ENCODE measurements around the gene SLC7A11. TPM values are rescaled to one million over a fixed set of nuclear protein-coding genes. Genes with fewer than 3 reads are reported as not detected.

Gene SLC7A11
- total RNA-seq, 1 donor from 2014 or later: 10.4 TPM

DNA sequence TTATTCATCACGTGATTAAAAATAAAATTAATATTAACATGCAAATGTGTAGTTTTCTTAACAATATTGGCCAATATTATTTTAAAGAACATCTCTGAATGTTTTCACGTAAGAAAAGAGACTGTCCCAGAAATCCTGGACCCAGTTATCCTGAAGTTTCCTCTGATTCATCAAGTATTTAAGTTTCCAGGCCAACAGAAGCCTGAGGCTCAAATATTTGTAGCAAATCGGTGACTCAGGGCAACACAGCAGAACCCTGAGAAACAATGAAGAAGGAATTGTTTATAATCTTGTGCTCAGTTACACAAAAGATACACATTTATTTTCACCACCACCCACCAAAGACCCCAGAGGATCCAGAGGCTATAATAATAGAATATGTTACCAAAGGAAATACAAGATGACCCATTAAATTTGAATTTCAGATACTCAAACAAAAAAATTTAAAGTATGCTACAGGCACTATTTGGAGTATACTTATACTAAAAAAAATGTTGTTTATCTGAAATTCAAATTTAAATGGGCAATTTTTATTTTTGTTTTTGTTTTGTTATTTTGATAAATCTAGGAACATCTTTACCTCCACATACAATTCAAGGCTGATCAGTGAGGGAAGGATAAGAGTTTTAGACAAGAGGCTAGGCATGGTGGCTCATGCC, 33.9 kb upstream of the SLC7A11 start:
- H3K4me1 Mint-ChIP-seq (ENCODE audit: low read depth, unreplicated experiment): no peaks in the 10 kb centered on the region
- H3K27me3 Mint-ChIP-seq (ENCODE audit: unreplicated experiment): no peaks in the 10 kb centered on the region
- H3K4me3 Mint-ChIP-seq (ENCODE audit: unreplicated experiment): no peak overlapping the region
- no peak for DNase-seq
- TF ChIP-seq, protein P1, sequence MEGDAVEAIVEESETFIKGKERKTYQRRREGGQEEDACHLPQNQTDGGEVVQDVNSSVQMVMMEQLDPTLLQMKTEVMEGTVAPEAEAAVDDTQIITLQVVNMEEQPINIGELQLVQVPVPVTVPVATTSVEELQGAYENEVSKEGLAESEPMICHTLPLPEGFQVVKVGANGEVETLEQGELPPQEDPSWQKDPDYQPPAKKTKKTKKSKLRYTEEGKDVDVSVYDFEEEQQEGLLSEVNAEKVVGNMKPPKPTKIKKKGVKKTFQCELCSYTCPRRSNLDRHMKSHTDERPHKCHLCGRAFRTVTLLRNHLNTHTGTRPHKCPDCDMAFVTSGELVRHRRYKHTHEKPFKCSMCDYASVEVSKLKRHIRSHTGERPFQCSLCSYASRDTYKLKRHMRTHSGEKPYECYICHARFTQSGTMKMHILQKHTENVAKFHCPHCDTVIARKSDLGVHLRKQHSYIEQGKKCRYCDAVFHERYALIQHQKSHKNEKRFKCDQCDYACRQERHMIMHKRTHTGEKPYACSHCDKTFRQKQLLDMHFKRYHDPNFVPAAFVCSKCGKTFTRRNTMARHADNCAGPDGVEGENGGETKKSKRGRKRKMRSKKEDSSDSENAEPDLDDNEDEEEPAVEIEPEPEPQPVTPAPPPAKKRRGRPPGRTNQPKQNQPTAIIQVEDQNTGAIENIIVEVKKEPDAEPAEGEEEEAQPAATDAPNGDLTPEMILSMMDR (IDR thresholded peaks at IDR 0.05; ENCODE audit: partially characterized antibody, unreplicated experiment): no peak
- H3K27ac Mint-ChIP-seq (ENCODE audit: unreplicated experiment): no peak overlapping the region
- H3K36me3 Mint-ChIP-seq (ENCODE audit: unreplicated experiment): no peaks in the 10 kb centered on the region
- no peaks in the 10 kb centered on the region for H3K9me3 Mint-ChIP-seq (ENCODE audit: unreplicated experiment)

DNA sequence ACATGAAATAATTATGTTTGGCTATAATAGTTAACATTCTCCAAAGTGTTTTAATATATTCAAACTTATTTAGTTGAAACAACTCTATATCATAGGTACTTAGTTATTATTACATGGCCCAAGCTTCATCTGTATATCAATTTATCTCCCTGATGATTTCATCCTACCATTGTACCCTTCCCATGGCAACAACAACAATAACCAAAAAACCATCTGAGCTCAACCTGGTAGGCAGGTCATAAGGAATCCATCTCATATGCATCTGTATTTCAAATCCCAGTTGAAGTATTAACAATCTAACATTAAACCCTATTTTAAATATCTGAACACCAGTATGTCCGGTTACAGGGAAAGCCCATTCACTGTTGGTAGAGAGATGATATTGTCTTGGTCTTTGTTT, 33.1 kb upstream of the SLC7A11 start:
- Mint-ChIP-seq H3K4me3 (ENCODE audit: unreplicated experiment) (no peak overlapping the region), H3K4me1 (ENCODE audit: low read depth, unreplicated experiment) (no peaks in the 10 kb centered on the region), H3K9me3 (ENCODE audit: unreplicated experiment) (no peaks in the 10 kb centered on the region), H3K36me3 (ENCODE audit: unreplicated experiment) (no peaks in the 10 kb centered on the region), H3K27ac (ENCODE audit: unreplicated experiment) (no peak overlapping the region), H3K27me3 (ENCODE audit: unreplicated experiment) (no peaks in the 10 kb centered on the region)
- no peak for DNase-seq
- TF ChIP-seq, protein P1 (IDR thresholded peaks at IDR 0.05; ENCODE audit: partially characterized antibody, unreplicated experiment): no peak

DNA sequence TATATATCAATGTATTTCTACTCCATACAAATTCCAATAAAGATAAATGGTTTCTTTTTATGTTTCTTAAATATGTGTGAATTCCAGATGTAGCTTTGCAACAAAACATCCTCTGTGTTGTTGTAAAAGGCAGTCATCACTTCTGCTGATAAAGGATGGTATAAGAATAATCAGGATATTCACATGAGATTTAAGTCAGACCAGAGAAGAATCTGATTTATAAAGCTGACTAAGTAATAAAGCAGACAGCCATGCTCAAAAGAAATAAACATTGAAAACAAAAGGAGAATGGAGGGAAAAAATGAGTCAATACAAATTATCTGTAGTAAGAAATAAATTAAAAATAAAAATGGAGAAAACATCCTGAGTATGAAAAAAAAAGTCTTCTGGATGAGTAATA, 27.0 kb upstream of the SLC7A11 start:
- Mint-ChIP-seq H3K4me1 (ENCODE audit: low read depth, unreplicated experiment) (no peaks in the 10 kb centered on the region), H3K9me3 (ENCODE audit: unreplicated experiment) (no peaks in the 10 kb centered on the region)

DNA sequence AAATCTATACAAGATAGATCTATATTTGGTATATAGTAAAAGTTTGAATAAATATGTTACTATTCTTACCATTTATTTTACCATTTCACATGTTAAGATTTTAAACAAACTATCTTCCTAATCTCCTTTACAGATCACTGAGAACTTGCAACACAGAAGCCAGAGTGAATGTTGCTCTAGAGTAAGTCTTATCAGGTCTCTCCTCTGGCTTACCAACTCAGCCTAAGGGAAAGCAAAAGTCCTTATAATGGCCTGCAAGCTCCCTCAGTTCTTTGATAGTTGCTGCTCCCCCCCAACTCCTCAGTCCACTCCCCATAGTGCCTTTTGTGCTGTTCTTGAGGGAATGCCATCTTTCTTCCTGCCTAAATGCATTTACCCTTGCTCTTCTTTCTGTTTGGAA, 25.7 kb upstream of the SLC7A11 start:
- H3K36me3 Mint-ChIP-seq (ENCODE audit: unreplicated experiment): no peaks in the 10 kb centered on the region

More for the DNA sequence above, 27.0 kb upstream of the SLC7A11 start:
- no peak for DNase-seq
- no peak overlapping the region for H3K4me3 Mint-ChIP-seq (ENCODE audit: unreplicated experiment)
- H3K27ac Mint-ChIP-seq (ENCODE audit: unreplicated experiment): no peak overlapping the region
- no peaks in the 10 kb centered on the region for H3K36me3 Mint-ChIP-seq (ENCODE audit: unreplicated experiment)
- TF ChIP-seq, protein P1 (IDR thresholded peaks at IDR 0.05; ENCODE audit: partially characterized antibody, unreplicated experiment): no peak
- no peaks in the 10 kb centered on the region for H3K27me3 Mint-ChIP-seq (ENCODE audit: unreplicated experiment)

DNA sequence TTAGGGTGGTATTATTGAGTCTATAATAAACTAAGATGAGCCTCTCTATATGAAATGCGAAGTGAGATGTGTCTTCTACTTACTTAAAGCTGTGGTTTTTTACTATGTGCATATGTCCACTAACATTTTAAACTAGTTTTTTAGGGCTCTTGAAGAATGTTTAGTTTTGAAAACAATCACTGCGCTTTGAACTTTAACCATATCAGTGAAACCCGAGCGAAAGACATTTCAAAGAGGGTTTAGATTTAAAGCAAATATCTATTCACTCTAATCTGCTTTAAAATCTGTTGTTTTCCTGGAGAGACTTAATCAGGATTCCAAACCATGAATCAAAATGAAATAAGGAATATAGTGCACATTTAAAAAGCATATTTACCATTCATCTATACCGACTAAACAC, 24.8 kb upstream of the SLC7A11 start:
- Mint-ChIP-seq H3K27ac (ENCODE audit: unreplicated experiment) (no peak overlapping the region), H3K4me3 (ENCODE audit: unreplicated experiment) (no peak overlapping the region), H3K27me3 (ENCODE audit: unreplicated experiment) (no peaks in the 10 kb centered on the region), H3K36me3 (ENCODE audit: unreplicated experiment) (no peaks in the 10 kb centered on the region), H3K9me3 (ENCODE audit: unreplicated experiment) (no peaks in the 10 kb centered on the region), H3K4me1 (ENCODE audit: low read depth, unreplicated experiment) (no peaks in the 10 kb centered on the region)
- TF ChIP-seq, protein P1 (IDR thresholded peaks at IDR 0.05; ENCODE audit: partially characterized antibody, unreplicated experiment): no peak
- DNase-seq: no peak

More for the DNA sequence above, 25.7 kb upstream of the SLC7A11 start:
- H3K4me1 Mint-ChIP-seq (ENCODE audit: low read depth, unreplicated experiment): no peaks in the 10 kb centered on the region
- DNase-seq: no peak
- no peak overlapping the region for H3K4me3 Mint-ChIP-seq (ENCODE audit: unreplicated experiment)
- H3K27me3 Mint-ChIP-seq (ENCODE audit: unreplicated experiment): no peaks in the 10 kb centered on the region
- TF ChIP-seq, protein P1 (IDR thresholded peaks at IDR 0.05; ENCODE audit: partially characterized antibody, unreplicated experiment): no peak
- H3K9me3 Mint-ChIP-seq (ENCODE audit: unreplicated experiment): no peaks in the 10 kb centered on the region
- H3K27ac Mint-ChIP-seq (ENCODE audit: unreplicated experiment): no peak overlapping the region
